K562 (cell line): ENCODE results near the gene ODR4. TPM values are rescaled to one million over a fixed set of nuclear protein-coding genes. Genes with fewer than 3 reads are reported as not detected.

Source experiments
- HDAC8 ChIP-seq: fragments of 450-650 bp; IDR thresholded peaks from 2 replicates; pipeline ENCODE4 v1.6.1; 2016; ENCODE audit warnings: mild to moderate bottlenecking, missing genetic modification characterization, moderate library complexity, missing compliant biosample characterization
- MECOM ChIP-seq: fragments of 250-450 bp; sonication (Bioruptor Pico); IDR thresholded peaks from 2 replicates; pipeline ENCODE4 v1.8.0; 2022; ENCODE audit warnings: inconsistent platforms
- PHF8 ChIP-seq: fragments of 200-600 bp; sonication (generic); IDR thresholded peaks from 2 replicates; pipeline ENCODE4 v1.6.1; 2012; ENCODE audit warnings: mixed run types, mild to moderate bottlenecking, inconsistent platforms, low read length, moderate library complexity, borderline replicate concordance
- SIN3B ChIP-seq: fragments of 450-650 bp; IDR thresholded peaks from 2 replicates; pipeline ENCODE4 v1.6.1; 2017; ENCODE audit warnings: low read depth, mild to moderate bottlenecking, moderate library complexity
- SMARCA5 ChIP-seq: fragments of 450-650 bp; IDR thresholded peaks from 2 replicates; pipeline ENCODE4 v1.6.1; 2016
- SNIP1 ChIP-seq: fragments of 450-650 bp; IDR thresholded peaks from 2 replicates; pipeline ENCODE4 v1.7.1; 2017; ENCODE audit warnings: low read depth, mild to moderate bottlenecking
- SREBF1 ChIP-seq: fragments of 150-350 bp; IDR thresholded peaks from 2 replicates; pipeline ENCODE4 v1.6.1; 2014; ENCODE audit warnings: antibody characterized with exemption, low read depth, low read length, borderline replicate concordance
- TEAD4 ChIP-seq, 2 experiments: sonication (generic) in 1 of 2; formaldehyde crosslinking in 1 of 2; IDR thresholded peaks; 2 replicates each; pipeline versions ENCODE4 v1.6.1 to v1.8.0; 2012 to 2022; ENCODE audit warnings: borderline replicate concordance in 1 of 2, inconsistent platforms in 1 of 2, low read length in 1 of 2, mild to moderate bottlenecking in 1 of 2, missing genetic modification reagents in 1 of 2
- ZBTB7A ChIP-seq: IDR thresholded peaks from 2 replicates; pipeline ENCODE4 v1.6.1; 2011; ENCODE audit warnings: low read depth, mild to moderate bottlenecking, low read length, moderate library complexity, borderline replicate concordance; ENCODE audit not compliant: control insufficient read depth
- ZEB2 ChIP-seq: fragments of 450-650 bp; IDR thresholded peaks from 2 replicates; pipeline ENCODE4 v1.6.1; 2016
- polyA plus RNA-seq, 8 experiments: library from polyadenylated mRNA; depleted of rRNA in 4 of 8; stranded (reverse) in 5 of 8; unstranded in 3 of 8; fragments of >200 nt; fragmentation: Nextera tagmentation in 2 of 8; fragmentation: Illumina TruSeq in 1 of 8; extraction: Ambion mirVana in 2 of 8; extraction: Trizol in 1 of 8; gene quantifications; 2 replicates each; pipeline versions ENCODE4 v1.2.1 to v1.2.3, GENCODE V29; 2011 to 2014; ENCODE audit warnings: inconsistent platforms in 1 of 8, missing spikeins in 1 of 8
- total RNA-seq, 7 experiments: library from RNA; depleted of rRNA in 6 of 7; stranded (reverse); fragments of >200 nt in 6 of 7; fragmentation: Illumina TruSeq in 2 of 7; extraction: Trizol in 2 of 7; gene quantifications; 2 replicates each; pipeline versions ENCODE4 v1.2.1 to v1.2.3, GENCODE V29; 2011 to 2021; ENCODE audit warnings: low replicate concordance in 1 of 7
- TF ChIP-seq, protein P1 (sequence below): fragments of 450-650 bp; IDR thresholded peaks from 2 replicates; pipeline ENCODE4 v1.6.1; 2016; ENCODE audit warnings: low read depth
- TF ChIP-seq, protein P2 (sequence below), 2 experiments: fragments of 450-650 bp; conservative IDR thresholded peaks; 2 replicates each; pipeline ENCODE4 v1.6.1; 2017; ENCODE audit warnings: mild to moderate bottlenecking in 2 of 2, moderate library complexity in 2 of 2
- TF ChIP-seq, protein P3 (sequence below), 2 experiments: IDR thresholded peaks in 1 of 2; conservative IDR thresholded peaks in 1 of 2; 2 replicates each; pipeline ENCODE4 v1.6.1; 2016; ENCODE audit warnings: low read depth in 2 of 2, mild to moderate bottlenecking in 1 of 2, missing compliant biosample characterization in 1 of 2, missing genetic modification characterization in 1 of 2, moderate library complexity in 1 of 2

ODR4 gene
- total and polyA plus RNA-seq, 9 of the 15 experiments (the other 6 are each of a cell fraction or from before 2014, with no cell fraction given) = 23.1 to 63.9 (median 44.1) TPM

DNA sequence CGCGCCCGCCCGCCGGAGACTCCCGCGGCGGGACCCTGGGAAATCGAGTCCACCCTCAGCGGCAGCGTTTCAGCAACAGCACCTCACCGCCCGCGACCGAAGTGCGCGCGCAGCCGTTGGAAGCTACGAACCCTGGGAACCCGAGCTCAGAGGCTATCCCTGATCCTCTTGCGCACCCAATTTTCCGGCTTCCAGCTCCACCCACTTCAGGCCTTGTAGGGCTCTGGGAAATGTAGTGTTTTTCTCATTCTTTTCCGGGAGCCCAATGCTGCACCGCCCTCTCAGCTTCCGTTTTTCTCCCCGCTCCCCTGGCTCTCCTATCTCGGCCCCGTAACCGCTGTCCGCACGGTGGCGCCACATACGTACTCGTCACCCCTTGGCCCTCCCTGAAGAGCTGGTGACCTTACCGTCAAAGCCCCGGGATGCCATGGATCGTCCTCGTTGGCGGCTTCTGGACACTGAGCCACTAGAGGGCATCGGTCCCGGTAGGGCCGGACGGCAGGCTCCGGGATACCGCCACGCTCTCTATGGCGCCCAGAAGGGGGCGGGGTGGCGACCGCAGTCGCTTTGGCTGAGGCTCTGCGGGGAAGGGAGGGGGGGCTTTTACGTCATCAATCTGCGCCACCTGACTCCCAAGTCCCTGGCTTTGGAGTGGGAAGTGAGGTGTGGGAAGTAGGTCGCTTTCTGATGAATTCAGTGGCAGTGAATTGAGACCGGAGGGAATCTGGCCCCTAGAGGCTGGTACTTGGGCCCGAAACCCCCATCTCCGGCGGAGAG, at the start of gene ODR4, which contains the start of gene TPR (continued):
- TF ChIP-seq, protein P1, sequence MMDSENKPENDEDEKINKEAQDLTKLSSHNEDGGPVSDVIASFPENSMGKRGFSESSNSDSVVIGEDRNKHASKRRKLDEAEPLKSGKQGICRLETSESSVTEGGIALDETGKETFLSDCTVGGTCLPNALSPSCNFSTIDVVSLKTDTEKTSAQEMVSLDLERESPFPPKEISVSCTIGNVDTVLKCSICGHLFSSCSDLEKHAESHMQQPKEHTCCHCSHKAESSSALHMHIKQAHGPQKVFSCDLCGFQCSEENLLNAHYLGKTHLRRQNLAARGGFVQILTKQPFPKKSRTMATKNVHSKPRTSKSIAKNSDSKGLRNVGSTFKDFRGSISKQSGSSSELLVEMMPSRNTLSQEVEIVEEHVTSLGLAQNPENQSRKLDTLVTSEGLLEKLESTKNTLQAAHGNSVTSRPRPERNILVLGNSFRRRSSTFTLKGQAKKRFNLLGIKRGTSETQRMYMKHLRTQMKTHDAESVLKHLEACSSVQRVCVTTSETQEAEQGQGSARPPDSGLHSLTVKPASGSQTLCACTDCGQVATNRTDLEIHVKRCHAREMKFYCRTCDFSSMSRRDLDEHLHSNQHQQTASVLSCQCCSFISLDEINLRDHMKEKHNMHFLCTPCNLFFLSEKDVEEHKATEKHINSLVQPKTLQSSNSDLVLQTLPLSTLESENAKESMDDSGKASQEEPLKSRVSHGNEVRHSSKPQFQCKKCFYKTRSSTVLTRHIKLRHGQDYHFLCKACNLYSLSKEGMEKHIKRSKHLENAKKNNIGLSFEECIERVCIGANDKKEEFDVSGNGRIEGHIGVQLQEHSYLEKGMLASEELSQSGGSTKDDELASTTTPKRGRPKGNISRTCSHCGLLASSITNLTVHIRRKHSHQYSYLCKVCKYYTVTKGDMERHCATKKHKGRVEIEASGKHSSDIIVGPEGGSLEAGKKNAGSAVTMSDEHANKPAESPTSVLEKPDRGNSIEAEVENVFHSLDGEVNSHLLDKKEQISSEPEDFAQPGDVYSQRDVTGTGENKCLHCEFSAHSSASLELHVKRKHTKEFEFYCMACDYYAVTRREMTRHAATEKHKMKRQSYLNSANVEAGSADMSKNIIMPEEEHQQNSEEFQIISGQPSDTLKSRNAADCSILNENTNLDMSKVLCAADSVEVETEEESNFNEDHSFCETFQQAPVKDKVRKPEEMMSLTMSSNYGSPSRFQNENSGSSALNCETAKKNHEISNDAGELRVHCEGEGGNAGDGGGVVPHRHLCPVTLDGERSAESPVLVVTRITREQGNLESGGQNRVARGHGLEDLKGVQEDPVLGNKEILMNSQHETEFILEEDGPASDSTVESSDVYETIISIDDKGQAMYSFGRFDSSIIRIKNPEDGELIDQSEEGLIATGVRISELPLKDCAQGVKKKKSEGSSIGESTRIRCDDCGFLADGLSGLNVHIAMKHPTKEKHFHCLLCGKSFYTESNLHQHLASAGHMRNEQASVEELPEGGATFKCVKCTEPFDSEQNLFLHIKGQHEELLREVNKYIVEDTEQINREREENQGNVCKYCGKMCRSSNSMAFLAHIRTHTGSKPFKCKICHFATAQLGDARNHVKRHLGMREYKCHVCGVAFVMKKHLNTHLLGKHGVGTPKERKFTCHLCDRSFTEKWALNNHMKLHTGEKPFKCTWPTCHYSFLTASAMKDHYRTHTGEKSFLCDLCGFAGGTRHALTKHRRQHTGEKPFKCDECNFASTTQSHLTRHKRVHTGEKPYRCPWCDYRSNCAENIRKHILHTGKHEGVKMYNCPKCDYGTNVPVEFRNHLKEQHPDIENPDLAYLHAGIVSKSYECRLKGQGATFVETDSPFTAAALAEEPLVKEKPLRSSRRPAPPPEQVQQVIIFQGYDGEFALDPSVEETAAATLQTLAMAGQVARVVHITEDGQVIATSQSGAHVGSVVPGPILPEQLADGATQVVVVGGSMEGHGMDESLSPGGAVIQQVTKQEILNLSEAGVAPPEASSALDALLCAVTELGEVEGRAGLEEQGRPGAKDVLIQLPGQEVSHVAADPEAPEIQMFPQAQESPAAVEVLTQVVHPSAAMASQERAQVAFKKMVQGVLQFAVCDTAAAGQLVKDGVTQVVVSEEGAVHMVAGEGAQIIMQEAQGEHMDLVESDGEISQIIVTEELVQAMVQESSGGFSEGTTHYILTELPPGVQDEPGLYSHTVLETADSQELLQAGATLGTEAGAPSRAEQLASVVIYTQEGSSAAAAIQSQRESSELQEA = peak; percentile 82
- TF ChIP-seq MECOM (no peak), SNIP1 (peak; percentile 49; the same call in 1 of the 2 replicates), ZBTB7A (peak; percentile 20; the same call in 1 of the 2 replicates), SIN3B (peak; percentile 80), SMARCA5 (0 out of 2 replicates have a peak, but pooled peaks have one; percentile 74), PHF8 (peak; percentile 98), SREBF1 (peak; percentile 84; the same call in 1 of the 2 replicates), TEAD4 (IDR thresholded peaks at IDR 0.05; ENCODE audit: low read length) (peak; percentile 25), TEAD4 (CRISPR knock-in tag; IDR thresholded peaks at IDR 0.05; ENCODE audit: borderline replicate concordance) (no peak), HDAC8 (tag) (0 out of 2 replicates have a peak, but pooled peaks have one; percentile 68), ZEB2 (0 out of 2 replicates have a peak, but pooled peaks have one; percentile 52)
- TF ChIP-seq, protein P2, sequence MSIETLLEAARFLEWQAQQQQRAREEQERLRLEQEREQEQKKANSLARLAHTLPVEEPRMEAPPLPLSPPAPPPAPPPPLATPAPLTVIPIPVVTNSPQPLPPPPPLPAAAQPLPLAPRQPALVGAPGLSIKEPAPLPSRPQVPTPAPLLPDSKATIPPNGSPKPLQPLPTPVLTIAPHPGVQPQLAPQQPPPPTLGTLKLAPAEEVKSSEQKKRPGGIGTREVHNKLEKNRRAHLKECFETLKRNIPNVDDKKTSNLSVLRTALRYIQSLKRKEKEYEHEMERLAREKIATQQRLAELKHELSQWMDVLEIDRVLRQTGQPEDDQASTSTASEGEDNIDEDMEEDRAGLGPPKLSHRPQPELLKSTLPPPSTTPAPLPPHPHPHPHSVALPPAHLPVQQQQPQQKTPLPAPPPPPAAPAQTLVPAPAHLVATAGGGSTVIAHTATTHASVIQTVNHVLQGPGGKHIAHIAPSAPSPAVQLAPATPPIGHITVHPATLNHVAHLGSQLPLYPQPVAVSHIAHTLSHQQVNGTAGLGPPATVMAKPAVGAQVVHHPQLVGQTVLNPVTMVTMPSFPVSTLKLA (conservative IDR thresholded peaks at IDR 0.05) = peak; percentile 87 to 94
- TF ChIP-seq, protein P3, sequence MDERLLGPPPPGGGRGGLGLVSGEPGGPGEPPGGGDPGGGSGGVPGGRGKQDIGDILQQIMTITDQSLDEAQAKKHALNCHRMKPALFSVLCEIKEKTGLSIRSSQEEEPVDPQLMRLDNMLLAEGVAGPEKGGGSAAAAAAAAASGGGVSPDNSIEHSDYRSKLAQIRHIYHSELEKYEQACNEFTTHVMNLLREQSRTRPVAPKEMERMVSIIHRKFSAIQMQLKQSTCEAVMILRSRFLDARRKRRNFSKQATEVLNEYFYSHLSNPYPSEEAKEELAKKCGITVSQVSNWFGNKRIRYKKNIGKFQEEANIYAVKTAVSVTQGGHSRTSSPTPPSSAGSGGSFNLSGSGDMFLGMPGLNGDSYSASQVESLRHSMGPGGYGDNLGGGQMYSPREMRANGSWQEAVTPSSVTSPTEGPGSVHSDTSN (CRISPR knock-in tag; IDR thresholded peaks at IDR 0.05; ENCODE audit: low read depth) = no peak
- TF ChIP-seq, protein P3 (tag; conservative IDR thresholded peaks at IDR 0.05; ENCODE audit: low read depth) = peak; percentile 30
